ENCODE data around the gene CFAP410. TPM values are rescaled to one million over a fixed set of nuclear protein-coding genes. Genes with fewer than 3 reads are reported as not detected.

CFAP410 gene
- total and polyA plus RNA-seq, 2 of the 8 experiments (the other 6 are each of a cell fraction or from before 2014, with no cell fraction given): 10.6 to 12.0 TPM

GRCh38 chr21:44334329-44335030 is 4.7 kb downstream of the CFAP410 start (continued):
- TF ChIP-seq CBX5 (IDR thresholded peaks at IDR 0.05; ENCODE audit: low read depth, low read length) (no peak), SAP30 (IDR thresholded peaks at IDR 0.05; ENCODE audit: insufficient read depth, insufficient replicate concordance, low read length) (no peak), NRF1 (IDR thresholded peaks at IDR 0.05; ENCODE audit: low read depth, low read length) (no peak), BACH1 (IDR thresholded peaks at IDR 0.05; ENCODE audit: low read length) (no peak), RXRA (IDR thresholded peaks at IDR 0.05; ENCODE audit: insufficient read depth, low read depth, low read length) (no peak), TEAD4 (IDR thresholded peaks at IDR 0.05; ENCODE audit: low read depth, low read length) (no peak)
- TF ChIP-seq, protein P1, sequence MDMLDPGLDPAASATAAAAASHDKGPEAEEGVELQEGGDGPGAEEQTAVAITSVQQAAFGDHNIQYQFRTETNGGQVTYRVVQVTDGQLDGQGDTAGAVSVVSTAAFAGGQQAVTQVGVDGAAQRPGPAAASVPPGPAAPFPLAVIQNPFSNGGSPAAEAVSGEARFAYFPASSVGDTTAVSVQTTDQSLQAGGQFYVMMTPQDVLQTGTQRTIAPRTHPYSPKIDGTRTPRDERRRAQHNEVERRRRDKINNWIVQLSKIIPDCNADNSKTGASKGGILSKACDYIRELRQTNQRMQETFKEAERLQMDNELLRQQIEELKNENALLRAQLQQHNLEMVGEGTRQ (IDR thresholded peaks at IDR 0.05; ENCODE audit: low read length): no peak

Data from H1 (cell line).